GM23338 (cell line): ENCODE data around the gene COL15A1. TPM values are rescaled to one million over a fixed set of nuclear protein-coding genes. Genes with fewer than 3 reads are reported as not detected.

ENCODE experiments used
- ATAC-seq: fragments of 200-7000 bp; cut with Tn5 transposase; 3 replicates; pipeline ENCODE4 v1.9.1; 2020
- DNase-seq: peaks from one replicate; pipeline ENCODE4 v3.0.0-alpha.2; 2015; ENCODE audit warnings: low spot score
- H2AFZ ChIP-seq: fragments of 200-600 bp; sonication (generic); 2 replicates; pipeline ENCODE4 v1.8.0; 2016; ENCODE audit warnings: antibody characterized with exemption, mild to moderate bottlenecking, moderate library complexity
- H3F3A ChIP-seq: fragments of 200-600 bp; sonication (generic); replicated peaks from 2 replicates; pipeline ENCODE4 v1.8.0; 2017; ENCODE audit warnings: antibody characterized with exemption, mixed run types, low read depth
- H3K27ac ChIP-seq: fragments of 200-600 bp; sonication (generic); 2 replicates; pipeline ENCODE4 v1.6.1; 2016; ENCODE audit warnings: low read depth
- H3K27me3 ChIP-seq: fragments of 200-600 bp; sonication (generic); 2 replicates; pipeline ENCODE4 v1.8.0; 2016; ENCODE audit warnings: mild to moderate bottlenecking, mixed run types, moderate library complexity; ENCODE audit not compliant: insufficient read depth
- H3K36me3 ChIP-seq: fragments of 200-600 bp; sonication (generic); 2 replicates; pipeline ENCODE4 v1.8.0; 2016; ENCODE audit warnings: mild to moderate bottlenecking; ENCODE audit not compliant: insufficient read depth
- H3K4me1 ChIP-seq: fragments of 200-600 bp; sonication (generic); 2 replicates; pipeline ENCODE4 v1.8.0; 2016; ENCODE audit warnings: mild to moderate bottlenecking, moderate library complexity; ENCODE audit not compliant: insufficient read depth
- H3K4me2 ChIP-seq: fragments of 200-600 bp; sonication (generic); 2 replicates; pipeline ENCODE4 v1.7.1; 2017; ENCODE audit warnings: mixed run types
- H3K4me3 ChIP-seq: fragments of 200-600 bp; sonication (generic); 2 replicates; pipeline ENCODE4 v1.6.1; 2016; ENCODE audit warnings: mixed run types
- H3K79me2 ChIP-seq: fragments of 200-600 bp; sonication (generic); replicated peaks from 2 replicates; pipeline ENCODE4 v1.8.0; 2017; ENCODE audit warnings: mild to moderate bottlenecking; ENCODE audit not compliant: insufficient read depth
- H3K9me2 ChIP-seq: fragments of 200-600 bp; sonication (generic); 2 replicates; pipeline ENCODE4 v1.8.0; 2017; ENCODE audit not compliant: insufficient read depth
- H4K20me1 ChIP-seq: fragments of 200-600 bp; sonication (generic); replicated peaks from 2 replicates; pipeline ENCODE4 v1.8.0; 2017; ENCODE audit warnings: mild to moderate bottlenecking; ENCODE audit not compliant: insufficient read depth
- H3K27ac Mint-ChIP-seq: 2 replicates; pipeline ENCODE4 v1.8.0; 2020; ENCODE audit warnings: inconsistent platforms, mild to moderate bottlenecking, moderate library complexity, mixed read lengths
- H3K27me3 Mint-ChIP-seq: 3 replicates; pipeline ENCODE4 v1.8.0; 2022; ENCODE audit warnings: low read depth, mild to moderate bottlenecking, moderate library complexity, mixed read lengths, inconsistent platforms; ENCODE audit not compliant: insufficient read depth, poor library complexity
- H3K36me3 Mint-ChIP-seq: 3 replicates; pipeline ENCODE4 v1.8.0; 2021; ENCODE audit warnings: low read depth, mild to moderate bottlenecking, inconsistent platforms, moderate library complexity, mixed read lengths
- H3K4me1 Mint-ChIP-seq: 3 replicates; pipeline ENCODE4 v1.8.0; 2020; ENCODE audit warnings: mild to moderate bottlenecking, inconsistent platforms, mixed read lengths
- H3K4me3 Mint-ChIP-seq: 3 replicates; pipeline ENCODE4 v1.8.0; 2021; ENCODE audit warnings: moderate library complexity, mild to moderate bottlenecking, inconsistent platforms, mixed read lengths
- H3K9me3 Mint-ChIP-seq: 3 replicates; pipeline ENCODE4 v1.8.0; 2020; ENCODE audit warnings: moderate library complexity, mild to moderate bottlenecking, inconsistent platforms, mixed read lengths
- CREB1 ChIP-seq: fragments of 250-450 bp; sonication (Bioruptor Pico); IDR thresholded peaks from 2 replicates; pipeline ENCODE4 v1.5.0; 2020; ENCODE audit warnings: low read depth, mild to moderate bottlenecking, moderate library complexity
- EZH2 ChIP-seq: fragments of 200-600 bp; sonication (generic); IDR thresholded peaks from one replicate; pipeline ENCODE4 v1.8.0; 2017; ENCODE audit warnings: antibody characterized with exemption, mild to moderate bottlenecking, low read depth; ENCODE audit not compliant: unreplicated experiment
- EZH2phosphoT487 ChIP-seq: fragments of 200-600 bp; sonication (generic); IDR thresholded peaks from one replicate; pipeline ENCODE4 v1.8.1; 2018; ENCODE audit warnings: antibody characterized with exemption; ENCODE audit not compliant: unreplicated experiment
- JUNB ChIP-seq: IDR thresholded peaks from one replicate; pipeline ENCODE4 v1.6.1; 2016; ENCODE audit warnings: antibody characterized with exemption; ENCODE audit not compliant: unreplicated experiment
- NANOG ChIP-seq: IDR thresholded peaks from 2 replicates; pipeline ENCODE4 v1.6.1; 2016; ENCODE audit warnings: antibody characterized with exemption, borderline replicate concordance
- POLR2AphosphoS5 ChIP-seq: IDR thresholded peaks from 2 replicates; pipeline ENCODE4 v1.6.1; 2016; ENCODE audit warnings: antibody characterized with exemption, low read depth
- REST ChIP-seq: IDR thresholded peaks from one replicate; pipeline ENCODE4 v1.6.1; 2018; ENCODE audit warnings: antibody characterized with exemption; ENCODE audit not compliant: unreplicated experiment
- STAT1 ChIP-seq: IDR thresholded peaks from one replicate; pipeline ENCODE4 v1.6.1; 2016; ENCODE audit warnings: antibody characterized with exemption; ENCODE audit not compliant: unreplicated experiment
- ZNF114 ChIP-seq: fragments of 250-450 bp; sonication (Bioruptor Pico); IDR thresholded peaks from 2 replicates; pipeline ENCODE4 v1.5.0; 2020; ENCODE audit warnings: mild to moderate bottlenecking, moderate library complexity
- ZNF331 ChIP-seq: fragments of 250-450 bp; sonication (Bioruptor Pico); IDR thresholded peaks from 2 replicates; pipeline ENCODE4 v1.5.0; 2020; ENCODE audit warnings: low read depth, mild to moderate bottlenecking, moderate library complexity
- polyA plus RNA-seq: library from polyadenylated mRNA; unstranded; fragments of >200 nt; fragmentation: Nextera tagmentation; extraction: Ambion mirVana; gene quantifications from 2 replicates; pipeline ENCODE4 v1.2.1, GENCODE V29; 2016
- total RNA-seq: library from RNA; depleted of rRNA; stranded (reverse); fragments of >200 nt; shearing (Covaris generic); gene quantifications from 2 replicates; pipeline ENCODE4 v1.2.3, GENCODE V29; 2014
- TF ChIP-seq, protein P1 (sequence below): fragments of 250-450 bp; sonication (Bioruptor Pico); IDR thresholded peaks from 2 replicates; pipeline ENCODE4 v1.5.0; 2020; ENCODE audit warnings: mild to moderate bottlenecking, moderate library complexity
- TF ChIP-seq, protein P2 (sequence below): IDR thresholded peaks from 2 replicates; pipeline ENCODE4 v1.6.1; 2016; ENCODE audit warnings: antibody characterized with exemption

The COL15A1 gene
- total and polyA plus RNA-seq, 2 experiments from 2014 or later = 0.17 to 0.18 TPM

GRCh38 chr9:98973576-98973975 lies 29.9 kb downstream of the COL15A1 start (continued):
- TF ChIP-seq, protein P1, sequence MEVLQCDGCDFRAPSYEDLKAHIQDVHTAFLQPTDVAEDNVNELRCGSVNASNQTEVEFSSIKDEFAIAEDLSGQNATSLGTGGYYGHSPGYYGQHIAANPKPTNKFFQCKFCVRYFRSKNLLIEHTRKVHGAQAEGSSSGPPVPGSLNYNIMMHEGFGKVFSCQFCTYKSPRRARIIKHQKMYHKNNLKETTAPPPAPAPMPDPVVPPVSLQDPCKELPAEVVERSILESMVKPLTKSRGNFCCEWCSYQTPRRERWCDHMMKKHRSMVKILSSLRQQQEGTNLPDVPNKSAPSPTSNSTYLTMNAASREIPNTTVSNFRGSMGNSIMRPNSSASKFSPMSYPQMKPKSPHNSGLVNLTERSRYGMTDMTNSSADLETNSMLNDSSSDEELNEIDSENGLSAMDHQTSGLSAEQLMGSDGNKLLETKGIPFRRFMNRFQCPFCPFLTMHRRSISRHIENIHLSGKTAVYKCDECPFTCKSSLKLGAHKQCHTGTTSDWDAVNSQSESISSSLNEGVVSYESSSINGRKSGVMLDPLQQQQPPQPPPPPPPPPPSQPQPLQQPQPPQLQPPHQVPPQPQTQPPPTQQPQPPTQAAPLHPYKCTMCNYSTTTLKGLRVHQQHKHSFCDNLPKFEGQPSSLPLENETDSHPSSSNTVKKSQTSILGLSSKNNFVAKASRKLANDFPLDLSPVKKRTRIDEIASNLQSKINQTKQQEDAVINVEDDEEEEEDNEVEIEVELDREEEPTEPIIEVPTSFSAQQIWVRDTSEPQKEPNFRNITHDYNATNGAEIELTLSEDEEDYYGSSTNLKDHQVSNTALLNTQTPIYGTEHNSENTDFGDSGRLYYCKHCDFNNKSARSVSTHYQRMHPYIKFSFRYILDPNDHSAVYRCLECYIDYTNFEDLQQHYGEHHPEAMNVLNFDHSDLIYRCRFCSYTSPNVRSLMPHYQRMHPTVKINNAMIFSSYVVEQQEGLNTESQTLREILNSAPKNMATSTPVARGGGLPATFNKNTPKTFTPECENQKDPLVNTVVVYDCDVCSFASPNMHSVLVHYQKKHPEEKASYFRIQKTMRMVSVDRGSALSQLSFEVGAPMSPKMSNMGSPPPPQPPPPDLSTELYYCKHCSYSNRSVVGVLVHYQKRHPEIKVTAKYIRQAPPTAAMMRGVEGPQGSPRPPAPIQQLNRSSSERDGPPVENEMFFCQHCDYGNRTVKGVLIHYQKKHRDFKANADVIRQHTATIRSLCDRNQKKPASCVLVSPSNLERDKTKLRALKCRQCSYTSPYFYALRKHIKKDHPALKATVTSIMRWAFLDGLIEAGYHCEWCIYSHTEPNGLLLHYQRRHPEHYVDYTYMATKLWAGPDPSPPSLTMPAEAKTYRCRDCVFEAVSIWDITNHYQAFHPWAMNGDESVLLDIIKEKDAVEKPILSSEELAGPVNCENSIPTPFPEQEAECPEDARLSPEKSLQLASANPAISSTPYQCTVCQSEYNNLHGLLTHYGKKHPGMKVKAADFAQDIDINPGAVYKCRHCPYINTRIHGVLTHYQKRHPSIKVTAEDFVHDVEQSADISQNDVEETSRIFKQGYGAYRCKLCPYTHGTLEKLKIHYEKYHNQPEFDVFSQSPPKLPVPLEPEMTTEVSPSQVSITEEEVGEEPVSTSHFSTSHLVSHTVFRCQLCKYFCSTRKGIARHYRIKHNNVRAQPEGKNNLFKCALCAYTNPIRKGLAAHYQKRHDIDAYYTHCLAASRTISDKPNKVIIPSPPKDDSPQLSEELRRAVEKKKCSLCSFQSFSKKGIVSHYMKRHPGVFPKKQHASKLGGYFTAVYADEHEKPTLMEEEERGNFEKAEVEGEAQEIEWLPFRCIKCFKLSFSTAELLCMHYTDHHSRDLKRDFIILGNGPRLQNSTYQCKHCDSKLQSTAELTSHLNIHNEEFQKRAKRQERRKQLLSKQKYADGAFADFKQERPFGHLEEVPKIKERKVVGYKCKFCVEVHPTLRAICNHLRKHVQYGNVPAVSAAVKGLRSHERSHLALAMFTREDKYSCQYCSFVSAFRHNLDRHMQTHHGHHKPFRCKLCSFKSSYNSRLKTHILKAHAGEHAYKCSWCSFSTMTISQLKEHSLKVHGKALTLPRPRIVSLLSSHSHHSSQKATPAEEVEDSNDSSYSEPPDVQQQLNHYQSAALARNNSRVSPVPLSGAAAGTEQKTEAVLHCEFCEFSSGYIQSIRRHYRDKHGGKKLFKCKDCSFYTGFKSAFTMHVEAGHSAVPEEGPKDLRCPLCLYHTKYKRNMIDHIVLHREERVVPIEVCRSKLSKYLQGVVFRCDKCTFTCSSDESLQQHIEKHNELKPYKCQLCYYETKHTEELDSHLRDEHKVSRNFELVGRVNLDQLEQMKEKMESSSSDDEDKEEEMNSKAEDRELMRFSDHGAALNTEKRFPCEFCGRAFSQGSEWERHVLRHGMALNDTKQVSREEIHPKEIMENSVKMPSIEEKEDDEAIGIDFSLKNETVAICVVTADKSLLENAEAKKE (CRISPR knock-in tag) = no peak
- TF ChIP-seq POLR2AphosphoS5 = no peak

- H2AFZ ChIP-seq = no peak overlapping the region
- DNase-seq = no peak
- H3K4me2 ChIP-seq = no peak overlapping the region
- Mint-ChIP-seq H3K27ac (no peak overlapping the region), H3K9me3 (no peaks in the 10 kb centered on the region), H3K4me1 (peaks cover 41% of the 10 kb centered on the region), H3K36me3 (no peaks in the 10 kb centered on the region; the same call in 2 of the 3 replicates), H3K27me3 (peaks cover 27% of the 10 kb centered on the region), H3K4me3 (no peak overlapping the region)
- no peaks in the 10 kb centered on the region for H3K79me2 ChIP-seq
- H3K4me1 ChIP-seq = peaks cover 5% of the 10 kb centered on the region
- no peak for ATAC-seq
- H3K36me3 ChIP-seq = no peaks in the 10 kb centered on the region
- no peaks in the 10 kb centered on the region for H4K20me1 ChIP-seq
- H3K27me3 ChIP-seq = peaks cover 24% of the 10 kb centered on the region
- H3K4me3 ChIP-seq = no peak overlapping the region
- H3K27ac ChIP-seq = no peak overlapping the region
- no peaks in the 10 kb centered on the region for H3K9me2 ChIP-seq
- H3F3A ChIP-seq = no peaks in the 10 kb centered on the region
- TF ChIP-seq CREB1 (no peak), REST (no peak), EZH2 (no peak), JUNB (no peak), NANOG (no peak), EZH2phosphoT487 (no peak), ZNF331 (CRISPR knock-in tag) (no peak), POLR2AphosphoS5 (no peak), ZNF114 (no peak), STAT1 (no peak)
- TF ChIP-seq, protein P2, sequence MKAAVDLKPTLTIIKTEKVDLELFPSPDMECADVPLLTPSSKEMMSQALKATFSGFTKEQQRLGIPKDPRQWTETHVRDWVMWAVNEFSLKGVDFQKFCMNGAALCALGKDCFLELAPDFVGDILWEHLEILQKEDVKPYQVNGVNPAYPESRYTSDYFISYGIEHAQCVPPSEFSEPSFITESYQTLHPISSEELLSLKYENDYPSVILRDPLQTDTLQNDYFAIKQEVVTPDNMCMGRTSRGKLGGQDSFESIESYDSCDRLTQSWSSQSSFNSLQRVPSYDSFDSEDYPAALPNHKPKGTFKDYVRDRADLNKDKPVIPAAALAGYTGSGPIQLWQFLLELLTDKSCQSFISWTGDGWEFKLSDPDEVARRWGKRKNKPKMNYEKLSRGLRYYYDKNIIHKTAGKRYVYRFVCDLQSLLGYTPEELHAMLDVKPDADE = no peak
Measured at GRCh38 chr9:98974106-98974505, 30.4 kb downstream of the COL15A1 start.
